ENCODE measurements around the gene ADRM1. TPM values are rescaled to one million over a fixed set of nuclear protein-coding genes. Genes with fewer than 3 reads are reported as not detected.

The ADRM1 gene
- total and polyA plus RNA-seq, 10 of the 15 experiments (the other 5 are each of a cell fraction or from before 2014, with no cell fraction given), result 3.4 to 213 (median 95.9) TPM

GRCh38 chr20:62336775-62337557 lies 34.2 kb downstream of the ADRM1 start (continued):
- TF ChIP-seq SMAD1 (IDR thresholded peaks at IDR 0.05; ENCODE audit: low read depth, partially characterized antibody), result no peak
- TF ChIP-seq SMC3 (IDR thresholded peaks at IDR 0.05; ENCODE audit: borderline replicate concordance, low read length), result no peak
- no peak for TF ChIP-seq RB1 (IDR thresholded peaks at IDR 0.05; ENCODE audit: borderline replicate concordance)
- TF ChIP-seq MYC (IDR thresholded peaks at IDR 0.05; ENCODE audit: insufficient read depth, insufficient read length, insufficient replicate concordance, low read length, severe bottlenecking), result no peak
- TF ChIP-seq MLLT1 (IDR thresholded peaks at IDR 0.05), result peak; percentile 61; the same call in 1 of the 2 replicates
- TF ChIP-seq ZNF207 (IDR thresholded peaks at IDR 0.05; ENCODE audit: borderline replicate concordance), result no peak
- no peak for TF ChIP-seq NKRF (conservative IDR thresholded peaks at IDR 0.05)
- no peak for TF ChIP-seq EZH2 (IDR thresholded peaks at IDR 0.05; ENCODE audit: borderline replicate concordance, control insufficient read depth, low read depth, low read length)
- TF ChIP-seq YY1 (IDR thresholded peaks at IDR 0.05; ENCODE audit: low read depth, low read length), result no peak
- TF ChIP-seq ZZZ3 (IDR thresholded peaks at IDR 0.05; ENCODE audit: control insufficient read depth, insufficient read length, low read depth), result no peak
- no peak for TF ChIP-seq BMI1 (IDR thresholded peaks at IDR 0.05; ENCODE audit: borderline replicate concordance)
- TF ChIP-seq SUZ12 (IDR thresholded peaks at IDR 0.05; ENCODE audit: unreplicated experiment), result no peak
